IPS-20b (cell line): ENCODE measurements around the gene BSDC1.

ENCODE experiments used
- H3K27ac ChIP-seq: one replicate; pipeline ENCODE4 v1.5.1; 2013; ENCODE audit warnings: low read length
- H3K27me3 ChIP-seq: 2 replicates; pipeline ENCODE4 v1.6.1; 2013; ENCODE audit warnings: mild to moderate bottlenecking, low read length, inconsistent platforms; ENCODE audit not compliant: insufficient read depth
- H3K36me3 ChIP-seq: 2 replicates; pipeline ENCODE4 v1.6.1; 2013; ENCODE audit warnings: low read depth, mild to moderate bottlenecking, inconsistent platforms, low read length, moderate library complexity; ENCODE audit not compliant: insufficient read depth
- H3K4me1 ChIP-seq: 2 replicates; pipeline ENCODE4 v1.6.1; 2013; ENCODE audit warnings: mild to moderate bottlenecking, control low read depth, inconsistent platforms, low read length, moderate library complexity; ENCODE audit not compliant: insufficient read depth
- H3K4me3 ChIP-seq: 2 replicates; pipeline ENCODE4 v1.5.1; 2013; ENCODE audit warnings: mild to moderate bottlenecking, low read length, inconsistent platforms
- H3K9ac ChIP-seq: 2 replicates; pipeline ENCODE4 v1.6.1; 2013; ENCODE audit warnings: low read depth, mild to moderate bottlenecking, inconsistent platforms, low read length, moderate library complexity
- H3K9me3 ChIP-seq: 2 replicates; pipeline ENCODE4 v1.6.1; 2013; ENCODE audit warnings: mild to moderate bottlenecking, low read depth, low read length, inconsistent platforms; ENCODE audit not compliant: insufficient read depth

BSDC1 gene

GRCh38 chr1:32392325-32392724 is 1.9 kb downstream of the BSDC1 start:
- H3K4me1 ChIP-seq = peaks cover 6% of the 10 kb centered on the region
- H3K36me3 ChIP-seq = peaks cover 50% of the 10 kb centered on the region
- H3K27me3 ChIP-seq = no peaks in the 10 kb centered on the region
- no peak overlapping the region for H3K9ac ChIP-seq
- H3K4me3 ChIP-seq = no peak overlapping the region
- no peaks in the 10 kb centered on the region for H3K9me3 ChIP-seq
- H3K27ac ChIP-seq = no peak overlapping the region

- Histone ChIP-seq H3K4me1 (peaks cover 6% of the 10 kb centered on the region), H3K9me3 (no peaks in the 10 kb centered on the region), H3K9ac (no peak overlapping the region), H3K27me3 (no peaks in the 10 kb centered on the region), H3K4me3 (no peak overlapping the region), H3K36me3 (peaks cover 60% of the 10 kb centered on the region), H3K27ac (no peak overlapping the region)
These were observed 3.1 kb downstream of the BSDC1 start for GRCh38 chr1:32390904-32391870.

GRCh38 chr1:32388641-32389040 is 5.6 kb downstream of the BSDC1 start:
- peaks cover 83% of the 10 kb centered on the region for H3K36me3 ChIP-seq
- no peak overlapping the region for H3K27ac ChIP-seq
- no peaks in the 10 kb centered on the region for H3K9me3 ChIP-seq
- H3K4me1 ChIP-seq = peaks cover 6% of the 10 kb centered on the region
- no peak overlapping the region for H3K9ac ChIP-seq
- H3K4me3 ChIP-seq = no peak overlapping the region
- no peaks in the 10 kb centered on the region for H3K27me3 ChIP-seq

- peaks cover 89% of the 10 kb centered on the region for H3K36me3 ChIP-seq
- no peak overlapping the region for H3K4me3 ChIP-seq
- no peaks in the 10 kb centered on the region for H3K4me1 ChIP-seq
- no peaks in the 10 kb centered on the region for H3K27me3 ChIP-seq
- no peak overlapping the region for H3K9ac ChIP-seq
- H3K27ac ChIP-seq = no peak overlapping the region
- no peaks in the 10 kb centered on the region for H3K9me3 ChIP-seq
These were observed 7.4 kb downstream of the BSDC1 start for GRCh38 chr1:32386676-32387392.

- Histone ChIP-seq H3K9ac (no peak overlapping the region), H3K9me3 (no peaks in the 10 kb centered on the region), H3K36me3 (peaks cover 99% of the 10 kb centered on the region), H3K4me1 (no peaks in the 10 kb centered on the region), H3K27ac (no peak overlapping the region), H3K4me3 (no peak overlapping the region), H3K27me3 (no peaks in the 10 kb centered on the region)
These were observed 14.2 kb downstream of the BSDC1 start for GRCh38 chr1:32380057-32380456.

GRCh38 chr1:32377541-32378220 is 16.6 kb downstream of the BSDC1 start:
- Histone ChIP-seq H3K36me3 (peaks cover 98% of the 10 kb centered on the region), H3K27me3 (no peaks in the 10 kb centered on the region), H3K9me3 (no peaks in the 10 kb centered on the region), H3K4me1 (no peaks in the 10 kb centered on the region), H3K27ac (no peak overlapping the region), H3K9ac (no peak overlapping the region), H3K4me3 (no peak overlapping the region)

- H3K4me3 ChIP-seq = no peak overlapping the region
- no peaks in the 10 kb centered on the region for H3K9me3 ChIP-seq
- peaks cover 97% of the 10 kb centered on the region for H3K36me3 ChIP-seq
- no peak overlapping the region for H3K9ac ChIP-seq
- no peaks in the 10 kb centered on the region for H3K4me1 ChIP-seq
- no peaks in the 10 kb centered on the region for H3K27me3 ChIP-seq
- H3K27ac ChIP-seq = no peak overlapping the region
These were observed 18.0 kb downstream of the BSDC1 start for GRCh38 chr1:32376199-32376598.

GRCh38 chr1:32373996-32374592 is 20.1 kb downstream of the BSDC1 start:
- Histone ChIP-seq H3K4me3 (no peak overlapping the region), H3K36me3 (peaks cover 80% of the 10 kb centered on the region), H3K27ac (no peak overlapping the region), H3K4me1 (no peaks in the 10 kb centered on the region), H3K27me3 (no peaks in the 10 kb centered on the region), H3K9me3 (no peaks in the 10 kb centered on the region), H3K9ac (no peak overlapping the region)

GRCh38 chr1:32372149-32372756 is 22.0 kb downstream of the BSDC1 start:
- Histone ChIP-seq H3K27ac (no peak overlapping the region), H3K4me1 (no peaks in the 10 kb centered on the region), H3K27me3 (no peaks in the 10 kb centered on the region), H3K9me3 (no peaks in the 10 kb centered on the region), H3K4me3 (no peak overlapping the region), H3K9ac (no peak overlapping the region), H3K36me3 (peaks cover 80% of the 10 kb centered on the region)

GRCh38 chr1:32367912-32368635 is 26.2 kb downstream of the BSDC1 start:
- peaks cover under 1% of the 10 kb centered on the region; the same call in 1 of the 2 replicates for H3K27me3 ChIP-seq
- no peak overlapping the region for H3K4me3 ChIP-seq
- no peaks in the 10 kb centered on the region for H3K4me1 ChIP-seq
- peaks cover 75% of the 10 kb centered on the region for H3K36me3 ChIP-seq
- H3K9ac ChIP-seq = no peak overlapping the region
- H3K9me3 ChIP-seq = no peaks in the 10 kb centered on the region
- H3K27ac ChIP-seq = no peak overlapping the region
